ENCODE measurements around the gene SNPH.

The SNPH gene

DNA sequence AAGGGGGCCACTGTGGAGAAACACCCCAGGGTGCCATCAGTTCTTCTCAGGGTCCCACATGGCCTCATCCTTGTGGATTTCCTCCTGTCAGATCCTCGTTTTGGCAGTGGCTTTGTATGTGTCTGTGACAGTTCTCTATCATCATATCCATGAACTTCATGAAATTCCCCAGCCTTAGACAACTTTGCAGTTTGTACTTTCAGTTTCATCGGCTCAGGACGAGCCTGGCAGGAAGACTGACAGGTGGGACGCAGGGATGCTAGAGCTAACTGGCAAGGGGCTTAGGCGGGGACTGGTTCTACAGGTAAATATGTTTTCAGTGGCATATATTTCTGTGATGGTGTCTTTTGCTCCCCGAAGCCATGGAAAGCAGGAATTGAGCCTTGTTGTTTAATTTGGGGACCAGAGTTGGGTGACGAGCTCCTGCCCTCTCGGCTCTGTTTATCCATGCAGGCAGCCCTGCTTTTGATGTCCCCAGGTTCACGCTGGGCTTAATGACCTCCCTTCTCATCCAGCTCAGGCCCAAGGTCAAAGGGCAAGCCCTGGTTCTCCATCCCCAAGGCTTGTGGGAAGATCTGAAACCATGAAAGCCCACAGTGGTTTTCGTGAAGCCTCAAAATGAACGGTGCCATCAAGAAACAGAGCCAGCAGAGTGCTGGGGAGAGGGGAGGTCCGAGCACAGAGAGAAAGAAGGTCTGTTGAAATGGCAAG lies 51.6 kb downstream of the SNPH start:
- POLR2A ChIA-PET = no interaction called here
- Histone ChIP-seq H3K9me3 (ENCODE audit: control insufficient read depth, insufficient read depth, low read depth, low read length) (no peaks in the 10 kb centered on the region), H3K4me3 (ENCODE audit: low read depth, low read length) (no peak overlapping the region), H3K27ac (ENCODE audit: extremely low read depth, low read depth, low read length) (no peak overlapping the region), H3K36me3 (ENCODE audit: control insufficient read depth in 2 of 2, insufficient read depth in 1 of 2, low read length in 2 of 2) (no peaks in the 10 kb centered on the region), H3K4me1 (ENCODE audit: control insufficient read depth, insufficient read depth, low read length) (0 out of 2 replicates have a peak, but pooled peaks cover 2% of the 10 kb centered on the region)
- no peak for TF ChIP-seq MYNN (tag by site-specific recombination; IDR thresholded peaks at IDR 0.05; ENCODE audit: borderline replicate concordance)
- no peak for TF ChIP-seq ZBTB1 (tag by site-specific recombination; IDR thresholded peaks at IDR 0.05)
- TF ChIP-seq ZBTB11 (tag by site-specific recombination; conservative IDR thresholded peaks at IDR 0.05; ENCODE audit: low read depth) = no peak
- TF ChIP-seq ZNF626 (tag by site-specific recombination; IDR thresholded peaks at IDR 0.05) = no peak
- no peak for TF ChIP-seq ZNF211 (tag by site-specific recombination; IDR thresholded peaks at IDR 0.05; ENCODE audit: low read depth)
- TF ChIP-seq ZNF670 (tag by site-specific recombination; IDR thresholded peaks at IDR 0.05; ENCODE audit: low read depth) = no peak
- no peak for TF ChIP-seq KLF1 (tag by site-specific recombination; IDR thresholded peaks at IDR 0.05)
- no peak for TF ChIP-seq ZNF184 (tag by site-specific recombination; IDR thresholded peaks at IDR 0.05)
- TF ChIP-seq, protein P1, sequence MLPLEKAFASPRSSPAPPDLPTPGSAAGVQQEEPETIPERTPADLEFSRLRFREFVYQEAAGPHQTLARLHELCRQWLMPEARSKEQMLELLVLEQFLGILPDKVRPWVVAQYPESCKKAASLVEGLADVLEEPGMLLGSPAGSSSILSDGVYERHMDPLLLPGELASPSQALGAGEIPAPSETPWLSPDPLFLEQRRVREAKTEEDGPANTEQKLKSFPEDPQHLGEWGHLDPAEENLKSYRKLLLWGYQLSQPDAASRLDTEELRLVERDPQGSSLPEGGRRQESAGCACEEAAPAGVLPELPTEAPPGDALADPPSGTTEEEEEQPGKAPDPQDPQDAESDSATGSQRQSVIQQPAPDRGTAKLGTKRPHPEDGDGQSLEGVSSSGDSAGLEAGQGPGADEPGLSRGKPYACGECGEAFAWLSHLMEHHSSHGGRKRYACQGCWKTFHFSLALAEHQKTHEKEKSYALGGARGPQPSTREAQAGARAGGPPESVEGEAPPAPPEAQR (tag by site-specific recombination; IDR thresholded peaks at IDR 0.05) = no peak
- TF ChIP-seq ZNF514 (tag by site-specific recombination; IDR thresholded peaks at IDR 0.05) = no peak
- TF ChIP-seq ZNF426 (tag by site-specific recombination; IDR thresholded peaks at IDR 0.05) = no peak
- TF ChIP-seq ZEB2 (tag by site-specific recombination; IDR thresholded peaks at IDR 0.05) = no peak
- no peak for TF ChIP-seq MEIS1 (CRISPR knock-in tag; IDR thresholded peaks at IDR 0.05; ENCODE audit: borderline replicate concordance)
- TF ChIP-seq ZNF830 (tag by site-specific recombination; IDR thresholded peaks at IDR 0.05; ENCODE audit: low read depth) = no peak
- TF ChIP-seq, protein P2, sequence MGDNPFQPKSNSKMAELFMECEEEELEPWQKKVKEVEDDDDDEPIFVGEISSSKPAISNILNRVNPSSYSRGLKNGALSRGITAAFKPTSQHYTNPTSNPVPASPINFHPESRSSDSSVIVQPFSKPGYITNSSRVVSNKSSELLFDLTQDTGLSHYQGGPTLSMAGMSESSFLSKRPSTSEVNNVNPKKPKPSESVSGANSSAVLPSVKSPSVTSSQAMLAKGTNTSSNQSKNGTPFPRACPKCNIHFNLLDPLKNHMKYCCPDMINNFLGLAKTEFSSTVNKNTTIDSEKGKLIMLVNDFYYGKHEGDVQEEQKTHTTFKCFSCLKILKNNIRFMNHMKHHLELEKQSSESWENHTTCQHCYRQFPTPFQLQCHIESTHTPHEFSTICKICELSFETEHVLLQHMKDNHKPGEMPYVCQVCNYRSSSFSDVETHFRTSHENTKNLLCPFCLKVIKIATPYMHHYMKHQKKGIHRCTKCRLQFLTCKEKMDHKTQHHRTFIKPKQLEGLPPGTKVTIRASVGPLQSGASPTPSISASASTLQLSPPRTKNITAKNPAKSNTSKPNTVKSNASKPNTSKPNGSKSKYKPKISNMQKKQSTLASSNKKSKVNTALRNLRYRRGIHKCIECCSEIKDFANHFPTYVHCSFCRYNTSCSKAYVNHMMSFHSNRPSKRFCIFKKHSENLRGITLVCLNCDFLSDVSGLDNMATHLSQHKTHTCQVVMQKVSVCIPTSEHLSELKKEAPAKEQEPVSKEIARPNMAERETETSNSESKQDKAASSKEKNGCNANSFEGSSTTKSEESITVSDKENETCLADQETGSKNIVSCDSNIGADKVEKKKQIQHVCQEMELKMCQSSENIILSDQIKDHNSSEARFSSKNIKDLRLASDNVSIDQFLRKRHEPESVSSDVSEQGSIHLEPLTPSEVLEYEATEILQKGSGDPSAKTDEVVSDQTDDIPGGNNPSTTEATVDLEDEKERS (tag by site-specific recombination; IDR thresholded peaks at IDR 0.05) = no peak
- no peak for TF ChIP-seq ZNF140 (tag by site-specific recombination; IDR thresholded peaks at IDR 0.05)
- no peak for TF ChIP-seq ZNF404 (tag by site-specific recombination; IDR thresholded peaks at IDR 0.05)
- TF ChIP-seq ZNF658 (tag by site-specific recombination; IDR thresholded peaks at IDR 0.05) = no peak
- CTCF ChIA-PET = interaction anchor here (0.8 kb wide), 2 partner anchors 81 to 121 kb away, joined by 3 to 4 read pairs; no protein-coding TSS in a partner anchor
